ENCODE measurements around the gene FRMPD2. TPM values are rescaled to one million over a fixed set of nuclear protein-coding genes. Genes with fewer than 3 reads are reported as not detected.
"Not testable (repeated sequence)": the region's sequence is repeated elsewhere in the genome, so short reads cannot be mapped to it uniquely, and the experiment has no call there.

Gene FRMPD2
- total and polyA plus RNA-seq, 4 donors, result 1.8 to 26.7 (median 7.0) TPM

- no peak for ATAC-seq (ENCODE audit: insufficient read depth, low FRiP score)
Observed at GRCh38 chr10:48285710-48286109, 11.2 kb upstream of the FRMPD2 start.

GRCh38 chr10:48284811-48285210 is 10.3 kb upstream of the FRMPD2 start:
- no peak overlapping the region for H3K4me3 ChIP-seq
- ATAC-seq (ENCODE audit: insufficient read depth, low FRiP score) (no peak), DNase-seq (no peak)
- 47 to 59% methylated on average over 4 of the region's 4 CpGs for WGBS, 2 donors
- no peak for TF ChIP-seq CTCF (IDR thresholded peaks at IDR 0.05; ENCODE audit: control extremely low read depth, extremely low read depth)
- peaks cover 0 to 5% (median 0%) of the 10 kb centered on the region in 3 donors for H3K27me3 ChIP-seq (ENCODE audit: control insufficient read depth in 3 of 3, insufficient read depth in 3 of 3, low read length in 2 of 3)
- peaks cover 0 to 14% (median 9%) of the 10 kb centered on the region in 5 donors for H3K4me1 ChIP-seq (ENCODE audit: control insufficient read depth in 5 of 5, insufficient read depth in 5 of 5, low read length in 5 of 5)
- peaks cover 0 to 16% (median 6%) of the 10 kb centered on the region in 4 donors for H3K9me3 ChIP-seq (ENCODE audit: control insufficient read depth in 4 of 4, insufficient read depth in 3 of 4, low read length in 3 of 4)
- H3K27ac ChIP-seq (ENCODE audit: low read depth in 1 of 2, low read length in 1 of 2), result no peak overlapping the region
- no peak overlapping the region for H3K9ac ChIP-seq (ENCODE audit: insufficient read depth in 1 of 2, low read length in 2 of 2)
- H3K36me3 ChIP-seq (ENCODE audit: control insufficient read depth in 4 of 4, insufficient read depth in 4 of 4, low read length in 4 of 4), result no peaks in the 10 kb centered on the region

More at GRCh38 chr10:48285710-48286109, 11.2 kb upstream of the FRMPD2 start:
- no peak overlapping the region for H3K27ac ChIP-seq (ENCODE audit: low read depth in 1 of 2, low read length in 1 of 2)
- no peak overlapping the region for H3K9ac ChIP-seq (ENCODE audit: insufficient read depth in 1 of 2, low read length in 2 of 2)
- no peaks in the 10 kb centered on the region for H3K36me3 ChIP-seq (ENCODE audit: control insufficient read depth in 4 of 4, insufficient read depth in 4 of 4, low read length in 4 of 4)
- no peak for DNase-seq
- peaks cover 0 to 14% (median 9%) of the 10 kb centered on the region in 5 donors for H3K4me1 ChIP-seq (ENCODE audit: control insufficient read depth in 5 of 5, insufficient read depth in 5 of 5, low read length in 5 of 5)
- peaks cover 0 to 5% (median 0%) of the 10 kb centered on the region in 3 donors for H3K27me3 ChIP-seq (ENCODE audit: control insufficient read depth in 3 of 3, insufficient read depth in 3 of 3, low read length in 2 of 3)
- WGBS, 2 donors, result 62 to 84% methylated on average over 5 of the region's 5 CpGs
- peaks cover 0 to 13% (median 6%) of the 10 kb centered on the region in 4 donors for H3K9me3 ChIP-seq (ENCODE audit: control insufficient read depth in 4 of 4, insufficient read depth in 3 of 4, low read length in 3 of 4)
- TF ChIP-seq CTCF (IDR thresholded peaks at IDR 0.05; ENCODE audit: control extremely low read depth, extremely low read depth), result no peak
- no peak overlapping the region for H3K4me3 ChIP-seq

- H3K27me3 ChIP-seq (ENCODE audit: control insufficient read depth in 3 of 3, insufficient read depth in 3 of 3, low read length in 2 of 3), result peaks cover 0 to 5% (median 0%) of the 10 kb centered on the region in 3 donors
- peaks cover 0 to 16% (median 6%) of the 10 kb centered on the region in 4 donors for H3K9me3 ChIP-seq (ENCODE audit: control insufficient read depth in 4 of 4, insufficient read depth in 3 of 4, low read length in 3 of 4)
- ATAC-seq (ENCODE audit: insufficient read depth, low FRiP score), result no peak
- H3K4me3 ChIP-seq, result no peak overlapping the region
- no peak overlapping the region for H3K27ac ChIP-seq (ENCODE audit: low read depth in 1 of 2, low read length in 1 of 2)
- DNase-seq, result no peak
- no peaks in the 10 kb centered on the region for H3K36me3 ChIP-seq (ENCODE audit: control insufficient read depth in 4 of 4, insufficient read depth in 4 of 4, low read length in 4 of 4)
- no peak for TF ChIP-seq CTCF (IDR thresholded peaks at IDR 0.05; ENCODE audit: control extremely low read depth, extremely low read depth)
- WGBS, 2 donors, result 84 to 96% methylated on average over 2 of the region's 2 CpGs
- peaks cover 0 to 11% (median 9%) of the 10 kb centered on the region in 5 donors for H3K4me1 ChIP-seq (ENCODE audit: control insufficient read depth in 5 of 5, insufficient read depth in 5 of 5, low read length in 5 of 5)
- H3K9ac ChIP-seq (ENCODE audit: insufficient read depth in 1 of 2, low read length in 2 of 2), result no peak overlapping the region
Observed at GRCh38 chr10:48284002-48284546, 9.6 kb upstream of the FRMPD2 start.

- Histone ChIP-seq H3K27me3 (ENCODE audit: control insufficient read depth in 3 of 3, insufficient read depth in 3 of 3, low read length in 2 of 3) (peaks cover 0 to 5% (median 0%) of the 10 kb centered on the region in 3 donors), H3K27ac (ENCODE audit: low read depth in 1 of 2, low read length in 1 of 2) (no peak overlapping the region), H3K9me3 (ENCODE audit: control insufficient read depth in 4 of 4, insufficient read depth in 3 of 4, low read length in 3 of 4) (peaks cover 0 to 16% (median 7%) of the 10 kb centered on the region in 4 donors), H3K36me3 (ENCODE audit: control insufficient read depth in 4 of 4, insufficient read depth in 4 of 4, low read length in 4 of 4) (no peaks in the 10 kb centered on the region), H3K4me1 (ENCODE audit: control insufficient read depth in 5 of 5, insufficient read depth in 5 of 5, low read length in 5 of 5) (peaks cover 0 to 6% (median 3%) of the 10 kb centered on the region in 5 donors), H3K9ac (ENCODE audit: insufficient read depth in 1 of 2, low read length in 2 of 2) (no peak overlapping the region), H3K4me3 (no peak overlapping the region)
- DNase-seq, result no peak
- ATAC-seq (ENCODE audit: insufficient read depth, low FRiP score), result no peak
- no peak for TF ChIP-seq CTCF (IDR thresholded peaks at IDR 0.05; ENCODE audit: control extremely low read depth, extremely low read depth)
Observed at GRCh38 chr10:48282829-48283228, 8.3 kb upstream of the FRMPD2 start.

GRCh38 chr10:48281697-48282096 is 7.2 kb upstream of the FRMPD2 start:
- H3K27me3 ChIP-seq (ENCODE audit: control insufficient read depth in 3 of 3, insufficient read depth in 3 of 3, low read length in 2 of 3); H3K4me1 ChIP-seq (ENCODE audit: control insufficient read depth in 5 of 5, insufficient read depth in 5 of 5, low read length in 5 of 5); H3K36me3 ChIP-seq (ENCODE audit: control insufficient read depth in 4 of 4, insufficient read depth in 4 of 4, low read length in 4 of 4); ATAC-seq (ENCODE audit: insufficient read depth, low FRiP score); H3K9ac ChIP-seq (ENCODE audit: insufficient read depth in 1 of 2, low read length in 2 of 2); H3K27ac ChIP-seq (ENCODE audit: low read depth in 1 of 2, low read length in 1 of 2); H3K4me3 ChIP-seq; DNase-seq: not testable (repeated sequence)
- H3K9me3 ChIP-seq (ENCODE audit: control insufficient read depth in 4 of 4, insufficient read depth in 3 of 4, low read length in 3 of 4), result peaks cover 0 to 16% (median 7%) of the 10 kb centered on the region in 4 donors
- 72% methylated on average over 4 of the region's 4 CpGs for WGBS, 2 donors
